Stimulated activated naive CD8-positive, alpha-beta T cell treated with anti-CD3 and anti-CD28 coated beads, Interleukin-15, amount 100 ng/mL, for 72 hours (primary cell): ENCODE measurements around the gene DLGAP1.

Experiments used
- ATAC-seq: fragments of 150-1000 bp; cut with Tn5 transposase; 2 replicates; pipeline ENCODE4 v1.10.0; 2021; ENCODE audit warnings: mild to moderate bottlenecking, moderate library complexity
- DNase-seq, 2 donors: peaks; one replicate each; pipeline ENCODE4 v3.0.0; 2021 to 2022
- H3K27ac Mint-ChIP-seq, 2 donors: one replicate each; pipeline ENCODE4 v1.8.0; 2022; ENCODE audit warnings: mild to moderate bottlenecking in 2 of 2, mixed read lengths in 2 of 2, moderate library complexity in 2 of 2
- H3K27me3 Mint-ChIP-seq: one replicate; pipeline ENCODE4 v1.8.0; 2022; ENCODE audit warnings: mixed read lengths
- H3K4me1 Mint-ChIP-seq: one replicate; pipeline ENCODE4 v1.8.0; 2022; ENCODE audit warnings: mild to moderate bottlenecking, mixed read lengths
- H3K4me3 Mint-ChIP-seq, 2 donors: one replicate each; pipeline ENCODE4 v1.8.0; 2022; ENCODE audit warnings: mild to moderate bottlenecking in 2 of 2, mixed read lengths in 2 of 2, moderate library complexity in 1 of 2
- H3K9me3 Mint-ChIP-seq, 2 donors: one replicate each; pipeline ENCODE4 v1.8.0; 2022; ENCODE audit warnings: mixed read lengths in 2 of 2

DLGAP1 gene

DNA sequence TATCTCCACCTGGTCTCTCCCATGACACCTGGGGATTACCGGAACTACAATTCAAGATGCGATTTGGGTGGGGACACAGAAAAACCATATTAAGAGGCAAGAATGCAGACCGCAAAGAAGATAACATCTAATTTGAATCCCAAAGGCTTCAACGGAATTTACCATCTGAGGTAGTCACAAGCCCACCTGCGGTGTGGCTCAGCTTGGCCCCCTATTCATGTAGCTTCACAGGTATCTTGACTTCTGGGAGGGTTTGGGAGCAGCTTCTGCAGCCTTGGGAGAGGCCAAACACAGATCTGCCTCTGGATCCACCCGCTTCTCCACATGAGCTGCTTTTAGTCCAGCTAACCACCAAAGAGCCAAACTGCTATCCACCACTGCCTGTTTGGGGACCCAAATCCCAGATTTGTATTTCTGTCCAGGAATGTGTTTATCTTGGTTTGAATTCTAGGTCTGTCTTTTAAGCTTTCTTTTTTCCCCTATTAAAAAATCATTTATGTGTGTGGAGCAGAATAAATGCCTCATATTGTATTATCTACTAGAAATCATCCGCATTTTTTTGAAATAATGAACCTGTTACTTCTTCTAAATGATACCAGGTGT is 247.6 kb downstream of the DLGAP1 start:
- no peak overlapping the region for H3K27ac Mint-ChIP-seq
- no peaks in the 10 kb centered on the region for H3K27me3 Mint-ChIP-seq
- H3K4me1 Mint-ChIP-seq: no peaks in the 10 kb centered on the region
- no peak for DNase-seq
- H3K9me3 Mint-ChIP-seq: peaks cover 11 to 15% of the 10 kb centered on the region in 2 donors
- ATAC-seq: no peak
- H3K4me3 Mint-ChIP-seq: no peak overlapping the region

DNA sequence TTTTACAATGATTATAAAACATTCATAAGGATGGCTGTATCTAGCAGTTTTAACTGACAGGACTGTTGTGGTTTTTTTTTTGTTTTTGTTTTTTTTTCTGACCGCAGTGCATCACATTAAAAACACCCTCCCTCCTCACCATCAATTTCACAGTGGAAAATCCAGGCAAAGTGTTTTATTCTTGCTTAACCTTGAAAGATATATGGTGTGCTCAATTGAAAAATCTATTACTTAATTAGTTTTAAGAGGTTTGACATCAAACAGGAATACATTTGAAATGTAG is 250.7 kb downstream of the DLGAP1 start:
- no peaks in the 10 kb centered on the region for H3K27me3 Mint-ChIP-seq
- peaks cover 11 to 15% of the 10 kb centered on the region in 2 donors for H3K9me3 Mint-ChIP-seq
- no peaks in the 10 kb centered on the region for H3K4me1 Mint-ChIP-seq
- no peak for ATAC-seq
- H3K27ac Mint-ChIP-seq: no peak overlapping the region
- H3K4me3 Mint-ChIP-seq: no peak overlapping the region
- no peak for DNase-seq

DNA sequence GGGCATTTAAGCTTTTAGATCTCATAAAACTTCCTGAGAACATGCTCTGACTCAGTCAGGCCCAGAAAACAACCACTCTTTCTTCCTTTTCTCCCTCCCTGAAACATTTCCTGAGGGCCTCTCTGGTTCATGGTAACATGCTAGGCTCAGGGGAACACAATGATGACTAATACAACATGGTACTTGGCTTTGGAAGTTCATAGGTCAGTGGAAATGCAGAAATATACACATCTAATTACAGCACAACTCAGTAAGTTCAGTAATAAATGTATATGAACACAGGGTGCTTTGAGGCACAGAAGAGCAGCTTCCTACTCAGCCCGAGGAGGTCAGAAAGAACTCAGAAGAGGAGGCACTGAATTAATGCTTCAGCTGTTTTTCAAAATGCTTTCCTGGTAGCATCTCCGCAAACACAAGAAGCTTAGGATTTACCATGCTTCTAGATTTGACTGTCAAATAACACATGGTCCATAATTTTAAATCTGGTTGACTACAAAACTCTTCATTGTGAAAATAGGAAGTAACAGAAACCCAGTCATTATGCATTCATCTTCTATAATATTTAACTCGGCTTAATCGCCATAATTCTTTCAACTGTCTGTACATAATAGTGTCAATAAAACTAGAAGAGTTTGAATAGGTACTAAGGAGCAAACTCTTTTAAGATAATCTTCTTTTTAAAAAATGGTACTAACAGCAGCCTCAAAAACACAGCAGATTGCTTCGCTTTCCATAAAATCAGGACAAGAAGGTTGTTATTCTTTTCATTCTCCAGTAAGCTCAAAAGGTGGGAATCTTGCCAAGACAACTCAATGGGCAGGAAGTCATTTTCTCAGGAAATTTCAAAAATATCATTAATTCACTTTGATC is 251.3 kb downstream of the DLGAP1 start:
- H3K9me3 Mint-ChIP-seq: peaks cover 8 to 15% of the 10 kb centered on the region in 2 donors
- H3K4me1 Mint-ChIP-seq: no peaks in the 10 kb centered on the region
- no peak for DNase-seq
- no peaks in the 10 kb centered on the region for H3K27me3 Mint-ChIP-seq
- H3K4me3 Mint-ChIP-seq: no peak overlapping the region
- no peak for ATAC-seq
- no peak overlapping the region for H3K27ac Mint-ChIP-seq

GRCh38 chr18:4200399-4200798 is 254.7 kb downstream of the DLGAP1 start:
- no peak for DNase-seq
- Mint-ChIP-seq H3K27ac (no peak overlapping the region), H3K4me1 (no peaks in the 10 kb centered on the region), H3K4me3 (no peak overlapping the region), H3K27me3 (no peaks in the 10 kb centered on the region), H3K9me3 (peaks cover 0 to 8% of the 10 kb centered on the region in 2 donors)
- no peak for ATAC-seq

DNA sequence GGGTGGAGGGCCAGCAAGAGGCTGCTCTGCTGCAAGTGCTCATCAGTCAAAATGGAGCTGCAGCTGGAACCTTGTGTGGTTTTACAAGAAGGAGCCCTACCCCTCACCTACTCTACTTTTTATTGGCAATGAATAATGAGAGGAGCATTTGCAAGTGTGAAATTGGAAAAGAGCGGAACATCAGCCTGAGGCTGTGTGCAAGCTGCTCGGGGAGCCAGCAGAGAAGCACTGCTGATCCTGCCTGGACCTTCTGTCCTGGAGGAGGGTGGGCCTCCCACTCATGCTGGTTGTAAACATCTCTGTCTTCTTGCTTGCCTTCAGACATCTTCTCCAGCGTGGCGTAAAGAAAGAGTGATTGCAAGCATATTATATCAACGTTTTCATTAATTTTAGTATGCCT is 256.2 kb downstream of the DLGAP1 start:
- H3K27ac Mint-ChIP-seq: no peak overlapping the region
- H3K9me3 Mint-ChIP-seq: peaks cover 0 to 4% of the 10 kb centered on the region in 2 donors
- no peaks in the 10 kb centered on the region for H3K4me1 Mint-ChIP-seq
- no peak overlapping the region for H3K4me3 Mint-ChIP-seq
- ATAC-seq (no peak), DNase-seq (no peak)
- H3K27me3 Mint-ChIP-seq: no peaks in the 10 kb centered on the region

GRCh38 chr18:4196351-4196750 is 258.8 kb downstream of the DLGAP1 start:
- no peaks in the 10 kb centered on the region for H3K27me3 Mint-ChIP-seq
- H3K4me1 Mint-ChIP-seq: no peaks in the 10 kb centered on the region
- no peak overlapping the region for H3K4me3 Mint-ChIP-seq
- DNase-seq (no peak), ATAC-seq (no peak)
- H3K27ac Mint-ChIP-seq: no peak overlapping the region
- no peaks in the 10 kb centered on the region for H3K9me3 Mint-ChIP-seq

- Mint-ChIP-seq H3K4me3 (no peak overlapping the region), H3K27ac (no peak overlapping the region), H3K9me3 (no peaks in the 10 kb centered on the region), H3K4me1 (no peaks in the 10 kb centered on the region), H3K27me3 (no peaks in the 10 kb centered on the region)
- no peak for DNase-seq
- ATAC-seq: no peak
Measured at GRCh38 chr18:4193086-4193485, 262.0 kb downstream of the DLGAP1 start.

DNA sequence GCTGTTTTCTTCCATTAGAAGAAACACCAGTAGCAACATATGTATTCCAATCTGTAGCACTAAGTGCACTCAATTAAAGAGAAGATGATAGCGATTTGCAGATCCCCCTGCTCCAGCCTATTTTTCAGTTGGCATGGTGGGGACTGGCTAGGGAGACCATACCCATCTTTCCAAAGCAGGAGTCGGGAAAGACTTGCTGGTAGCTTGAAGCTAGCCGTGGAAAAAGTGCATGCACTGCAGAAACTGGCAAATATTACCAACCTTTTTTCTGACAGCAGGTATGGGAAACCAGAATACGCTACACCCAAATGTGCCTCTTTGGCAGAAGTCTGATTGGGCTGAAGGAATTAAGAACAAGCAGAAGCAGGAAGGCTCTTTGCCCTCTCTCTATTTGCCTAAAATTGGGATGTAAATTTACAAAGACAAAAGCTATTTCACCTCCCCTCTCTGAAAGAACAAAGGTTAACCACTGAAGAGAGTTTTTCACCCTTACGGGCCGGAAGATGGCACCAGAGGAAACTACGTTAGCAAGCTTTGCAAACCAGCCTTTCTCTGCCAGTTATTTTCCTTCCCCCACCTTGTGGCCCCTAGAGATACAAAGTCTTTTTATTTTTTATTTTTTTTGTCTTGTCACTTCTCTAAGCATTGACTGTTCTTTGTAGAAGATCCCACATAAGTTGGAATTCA is 273.1 kb downstream of the DLGAP1 start:
- Mint-ChIP-seq H3K4me3 (no peak overlapping the region), H3K4me1 (no peaks in the 10 kb centered on the region), H3K9me3 (peaks cover 0 to 13% of the 10 kb centered on the region in 2 donors), H3K27me3 (no peaks in the 10 kb centered on the region), H3K27ac (no peak overlapping the region)
- ATAC-seq (no peak), DNase-seq (no peak)

- no peak overlapping the region for H3K27ac Mint-ChIP-seq
- no peaks in the 10 kb centered on the region for H3K27me3 Mint-ChIP-seq
- H3K4me1 Mint-ChIP-seq: no peaks in the 10 kb centered on the region
- ATAC-seq: no peak
- H3K4me3 Mint-ChIP-seq: no peak overlapping the region
- DNase-seq: no peak
- peaks cover 6 to 18% of the 10 kb centered on the region in 2 donors for H3K9me3 Mint-ChIP-seq
Measured at GRCh38 chr18:4181086-4181485, 274.0 kb downstream of the DLGAP1 start.

GRCh38 chr18:4172196-4173100 is 282.7 kb downstream of the DLGAP1 start:
- Mint-ChIP-seq H3K27ac (no peak overlapping the region), H3K4me1 (no peaks in the 10 kb centered on the region)

GRCh38 chr18:4157352-4157751 is 297.8 kb downstream of the DLGAP1 start:
- ATAC-seq (no peak), DNase-seq (no peak)
- no peak overlapping the region for H3K27ac Mint-ChIP-seq
- H3K27me3 Mint-ChIP-seq: no peaks in the 10 kb centered on the region
- no peak overlapping the region for H3K4me3 Mint-ChIP-seq
- no peaks in the 10 kb centered on the region for H3K4me1 Mint-ChIP-seq
- H3K9me3 Mint-ChIP-seq: peaks cover 0 to 12% of the 10 kb centered on the region in 2 donors

More at GRCh38 chr18:4172196-4173100, 282.7 kb downstream of the DLGAP1 start:
- Mint-ChIP-seq H3K4me3 (no peak overlapping the region), H3K9me3 (peaks cover 7% of the 10 kb centered on the region in 2 donors), H3K27me3 (no peaks in the 10 kb centered on the region)
- DNase-seq (no peak), ATAC-seq (no peak)

DNA sequence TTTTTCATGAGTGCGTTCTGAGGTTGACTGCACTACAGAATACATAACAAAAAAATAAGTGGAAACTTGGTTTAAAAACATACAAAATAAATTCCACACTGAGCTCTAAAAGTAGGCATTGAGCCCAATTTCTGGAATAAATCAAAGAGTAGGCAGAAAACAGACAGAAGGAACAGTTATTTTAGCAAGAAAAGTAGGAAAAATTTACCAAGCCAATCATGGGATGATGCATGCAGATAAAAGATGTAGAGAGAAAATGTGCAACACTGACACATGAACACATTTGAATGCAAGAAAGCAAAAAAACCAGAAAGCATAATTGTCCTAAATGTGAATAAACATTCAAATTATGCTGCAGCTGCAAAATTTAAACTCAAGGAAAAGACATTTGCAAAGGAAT is 308.3 kb downstream of the DLGAP1 start:
- Mint-ChIP-seq H3K27ac (no peak overlapping the region), H3K4me3 (no peak overlapping the region), H3K27me3 (no peaks in the 10 kb centered on the region), H3K4me1 (no peaks in the 10 kb centered on the region), H3K9me3 (peaks cover 2 to 4% of the 10 kb centered on the region in 2 donors)
- ATAC-seq (no peak), DNase-seq (no peak)

- Mint-ChIP-seq H3K27ac (no peak overlapping the region), H3K4me1 (no peaks in the 10 kb centered on the region)
Measured at GRCh38 chr18:4144201-4144600, 310.9 kb downstream of the DLGAP1 start.

GRCh38 chr18:4143585-4143984 is 311.5 kb downstream of the DLGAP1 start:
- Mint-ChIP-seq H3K9me3 (peaks cover 4 to 5% of the 10 kb centered on the region in 2 donors), H3K27ac (no peak overlapping the region), H3K4me3 (no peak overlapping the region), H3K4me1 (no peaks in the 10 kb centered on the region), H3K27me3 (no peaks in the 10 kb centered on the region)
- ATAC-seq: no peak
- DNase-seq: no peak

More at GRCh38 chr18:4144201-4144600, 310.9 kb downstream of the DLGAP1 start:
- DNase-seq: no peak
- no peak for ATAC-seq
- Mint-ChIP-seq H3K9me3 (peaks cover 4 to 5% of the 10 kb centered on the region in 2 donors), H3K4me3 (no peak overlapping the region), H3K27me3 (no peaks in the 10 kb centered on the region)

DNA sequence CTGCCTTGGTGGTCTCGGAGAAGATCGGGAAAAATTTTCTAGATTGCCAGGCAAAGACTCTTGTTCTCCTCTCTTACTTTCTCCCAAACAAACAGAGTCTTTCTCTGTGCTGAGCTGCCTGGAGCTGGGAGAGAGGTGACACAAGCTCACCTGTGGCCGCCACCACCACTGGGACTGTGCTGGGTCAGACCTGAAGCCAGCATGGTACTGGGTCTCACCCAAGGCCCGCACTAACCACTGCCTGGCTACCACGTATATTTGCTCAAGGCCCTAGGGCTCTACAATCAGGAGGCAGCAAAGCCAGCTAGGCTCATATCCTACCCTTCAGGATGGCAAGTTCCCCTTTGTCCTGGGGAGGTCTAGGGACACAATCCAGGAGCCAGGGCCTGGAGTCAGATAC is 312.2 kb downstream of the DLGAP1 start:
- no peak overlapping the region for H3K27ac Mint-ChIP-seq

More for the DNA sequence above, 312.2 kb downstream of the DLGAP1 start:
- Mint-ChIP-seq H3K27me3 (no peaks in the 10 kb centered on the region), H3K9me3 (peaks cover 4 to 5% of the 10 kb centered on the region in 2 donors), H3K4me1 (no peaks in the 10 kb centered on the region), H3K4me3 (no peak overlapping the region)
- DNase-seq: no peak
- no peak for ATAC-seq
